Mammary epithelial cell (primary cell): ENCODE data around the gene AP4M1.

Experiments
- CTCF ChIP-seq, 2 donors: IDR thresholded peaks in 1 of 2; conservative IDR thresholded peaks in 1 of 2; 2 replicates each; pipeline ENCODE4 v1.5.1; 2011 to 2012; ENCODE audit warnings: inconsistent platforms in 2 of 2, low read length in 2 of 2, mild to moderate bottlenecking in 2 of 2, control low read depth in 1 of 2, low read depth in 1 of 2; ENCODE audit not compliant: insufficient read depth in 1 of 2; ENCODE audit errors: extremely low read depth in 1 of 2
- EZH2 ChIP-seq: IDR thresholded peaks from 2 replicates; pipeline ENCODE4 v1.6.1; 2012; ENCODE audit warnings: low read length, inconsistent platforms, borderline replicate concordance

- TF ChIP-seq CTCF (conservative IDR thresholded peaks at IDR 0.05 in 1 of 2, IDR thresholded peaks at IDR 0.05 in 1 of 2; ENCODE audit: extremely low read depth in 1 of 2, insufficient read depth in 1 of 2, low read depth in 1 of 2, low read length in 2 of 2) = no peak
- no peak for TF ChIP-seq EZH2
Observed at GRCh38 chr7:100072462-100072861, 29.0 kb upstream of the AP4M1 start.
